Nephron progenitor cell (in vitro differentiated cells): ENCODE results near the gene NT5C1A.
A peak's percentile ranks its signal among the peaks of the same experiment; 100 is the strongest.

Experiments
- DNase-seq: peaks from one replicate; pipeline ENCODE4 v3.0.0; 2021
- H3K27ac Mint-ChIP-seq: 2 replicates; pipeline ENCODE4 v1.8.0; 2021; ENCODE audit warnings: mild to moderate bottlenecking, moderate library complexity, mixed read lengths
- H3K27me3 Mint-ChIP-seq: 2 replicates; pipeline ENCODE4 v1.8.0; 2021; ENCODE audit warnings: mild to moderate bottlenecking, low read depth, mixed read lengths; ENCODE audit not compliant: poor library complexity
- H3K36me3 Mint-ChIP-seq: 2 replicates; pipeline ENCODE4 v1.8.0; 2021; ENCODE audit warnings: low read depth, mixed read lengths
- H3K4me1 Mint-ChIP-seq: 2 replicates; pipeline ENCODE4 v1.8.0; 2021; ENCODE audit warnings: mixed read lengths
- H3K4me3 Mint-ChIP-seq: 2 replicates; pipeline ENCODE4 v1.8.0; 2021; ENCODE audit warnings: mild to moderate bottlenecking, moderate library complexity, mixed read lengths
- H3K9me3 Mint-ChIP-seq: 2 replicates; pipeline ENCODE4 v1.8.0; 2021; ENCODE audit warnings: mild to moderate bottlenecking, moderate library complexity, mixed read lengths
- TF ChIP-seq, protein P1 (sequence below): fragments of 200-600 bp; sonication (generic); IDR thresholded peaks from 2 replicates; pipeline ENCODE4 v1.5.0; 2021; ENCODE audit warnings: antibody characterized with exemption

NT5C1A gene

GRCh38 chr1:39613250-39613649 lies 58.7 kb downstream of the NT5C1A start:
- H3K27ac Mint-ChIP-seq, result no peak overlapping the region
- TF ChIP-seq, protein P1, sequence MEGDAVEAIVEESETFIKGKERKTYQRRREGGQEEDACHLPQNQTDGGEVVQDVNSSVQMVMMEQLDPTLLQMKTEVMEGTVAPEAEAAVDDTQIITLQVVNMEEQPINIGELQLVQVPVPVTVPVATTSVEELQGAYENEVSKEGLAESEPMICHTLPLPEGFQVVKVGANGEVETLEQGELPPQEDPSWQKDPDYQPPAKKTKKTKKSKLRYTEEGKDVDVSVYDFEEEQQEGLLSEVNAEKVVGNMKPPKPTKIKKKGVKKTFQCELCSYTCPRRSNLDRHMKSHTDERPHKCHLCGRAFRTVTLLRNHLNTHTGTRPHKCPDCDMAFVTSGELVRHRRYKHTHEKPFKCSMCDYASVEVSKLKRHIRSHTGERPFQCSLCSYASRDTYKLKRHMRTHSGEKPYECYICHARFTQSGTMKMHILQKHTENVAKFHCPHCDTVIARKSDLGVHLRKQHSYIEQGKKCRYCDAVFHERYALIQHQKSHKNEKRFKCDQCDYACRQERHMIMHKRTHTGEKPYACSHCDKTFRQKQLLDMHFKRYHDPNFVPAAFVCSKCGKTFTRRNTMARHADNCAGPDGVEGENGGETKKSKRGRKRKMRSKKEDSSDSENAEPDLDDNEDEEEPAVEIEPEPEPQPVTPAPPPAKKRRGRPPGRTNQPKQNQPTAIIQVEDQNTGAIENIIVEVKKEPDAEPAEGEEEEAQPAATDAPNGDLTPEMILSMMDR, result no peak

GRCh38 chr1:39609618-39610331 lies 62.1 kb downstream of the NT5C1A start:
- H3K27ac Mint-ChIP-seq, result no peak overlapping the region
- DNase-seq, result peak; percentile 83
- H3K36me3 Mint-ChIP-seq, result peaks cover 26% of the 10 kb centered on the region
- peaks cover 21% of the 10 kb centered on the region for H3K27me3 Mint-ChIP-seq
- H3K9me3 Mint-ChIP-seq, result no peaks in the 10 kb centered on the region
- TF ChIP-seq, protein P1, result peak; percentile 78
- peaks cover 15% of the 10 kb centered on the region for H3K4me1 Mint-ChIP-seq
- H3K4me3 Mint-ChIP-seq, result peak overlapping the region; percentile 56

More at GRCh38 chr1:39613250-39613649, 58.7 kb downstream of the NT5C1A start:
- Mint-ChIP-seq H3K36me3 (peaks cover 39% of the 10 kb centered on the region), H3K4me3 (no peak overlapping the region), H3K4me1 (peaks cover 17% of the 10 kb centered on the region), H3K27me3 (peaks cover 20% of the 10 kb centered on the region), H3K9me3 (no peaks in the 10 kb centered on the region)
- no peak for DNase-seq
